Ectodermal cell (in vitro differentiated cells): ENCODE results near the gene UBN2.
"Not testable (repeated sequence)": the region's sequence is repeated elsewhere in the genome, so short reads cannot be mapped to it uniquely, and the experiment has no call there.

Experiments used
- H3K27ac ChIP-seq: 2 replicates; pipeline ENCODE4 v1.7.0; 2013; ENCODE audit warnings: mild to moderate bottlenecking, low read depth, low read length; ENCODE audit not compliant: insufficient read depth, poor library complexity, severe bottlenecking
- H3K27me3 ChIP-seq: 2 replicates; pipeline ENCODE4 v1.7.0; 2013; ENCODE audit warnings: mild to moderate bottlenecking, low read length; ENCODE audit not compliant: insufficient read depth, control insufficient read depth, poor library complexity, severe bottlenecking
- H3K36me3 ChIP-seq: one replicate; pipeline ENCODE4 v1.7.0; 2013; ENCODE audit warnings: low read length; ENCODE audit not compliant: control insufficient read depth, insufficient read depth
- H3K4me1 ChIP-seq: one replicate; pipeline ENCODE4 v1.7.0; 2013; ENCODE audit warnings: low read length; ENCODE audit not compliant: control insufficient read depth, insufficient read depth
- H3K4me3 ChIP-seq: 2 replicates; pipeline ENCODE4 v1.7.0; 2013; ENCODE audit warnings: low read depth, low read length, control low read depth; ENCODE audit not compliant: insufficient read depth
- H3K9me3 ChIP-seq: 2 replicates; pipeline ENCODE4 v1.7.0; 2013; ENCODE audit warnings: mild to moderate bottlenecking, low read length, moderate library complexity; ENCODE audit not compliant: control insufficient read depth
- WGBS, 2 experiments: methylation state at CpG; one replicate each; pipeline ENCODE4 v1.1.7; 2013; ENCODE audit warnings: missing lambda C conversion rate in 2 of 2; 5-methylcytosine and 5-hydroxymethylcytosine counted together

UBN2 gene

DNA sequence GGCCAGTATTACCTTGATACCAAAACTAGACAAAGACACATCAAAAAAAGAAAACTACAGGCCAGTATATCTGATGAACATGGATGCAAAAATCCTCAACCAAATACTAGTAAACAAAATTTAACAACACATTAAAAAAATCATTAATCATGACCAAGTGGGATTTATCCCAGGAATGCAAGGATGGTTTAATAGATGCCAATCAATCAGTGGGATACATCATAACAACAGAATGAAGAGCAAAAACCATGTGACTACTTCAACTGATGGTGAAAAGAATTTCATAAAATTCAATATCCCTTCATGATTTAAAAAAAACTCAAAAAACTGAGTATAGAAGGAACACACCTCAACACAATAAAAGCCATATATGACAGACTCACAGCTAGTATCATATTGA lies 25.2 kb upstream of the UBN2 start:
- Histone ChIP-seq H3K36me3 (no peaks in the 10 kb centered on the region), H3K27me3 (no peaks in the 10 kb centered on the region), H3K27ac (no peak overlapping the region), H3K9me3 (no peaks in the 10 kb centered on the region), H3K4me1 (no peaks in the 10 kb centered on the region), H3K4me3 (no peak overlapping the region)

DNA sequence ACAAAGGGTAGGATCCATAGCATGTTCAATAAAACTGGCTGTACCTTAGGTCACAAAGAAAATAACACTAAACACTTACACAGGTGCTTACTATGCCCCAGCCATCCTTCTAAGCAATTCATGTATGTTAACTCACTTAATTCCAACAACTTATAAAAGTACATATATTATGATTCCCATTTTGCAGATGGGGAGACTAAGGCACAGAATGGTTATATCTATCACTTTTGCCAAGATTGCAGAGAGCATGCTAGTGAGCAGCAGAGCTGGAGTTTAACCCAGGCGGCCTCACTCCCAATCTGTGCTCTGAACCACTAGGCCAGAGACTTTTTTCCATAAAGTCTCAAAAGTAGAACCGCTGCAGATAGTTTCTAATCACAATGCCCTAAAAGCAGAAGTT lies 18.9 kb upstream of the UBN2 start:
- H3K27me3 ChIP-seq, result no peaks in the 10 kb centered on the region
- H3K9me3 ChIP-seq, result no peaks in the 10 kb centered on the region
- 92 to 98% methylated on average over 2 of the region's 2 CpGs for WGBS, 2 experiments
- H3K4me3 ChIP-seq, result no peak overlapping the region
- H3K4me1 ChIP-seq, result no peaks in the 10 kb centered on the region
- no peaks in the 10 kb centered on the region for H3K36me3 ChIP-seq
- H3K27ac ChIP-seq, result no peak overlapping the region

DNA sequence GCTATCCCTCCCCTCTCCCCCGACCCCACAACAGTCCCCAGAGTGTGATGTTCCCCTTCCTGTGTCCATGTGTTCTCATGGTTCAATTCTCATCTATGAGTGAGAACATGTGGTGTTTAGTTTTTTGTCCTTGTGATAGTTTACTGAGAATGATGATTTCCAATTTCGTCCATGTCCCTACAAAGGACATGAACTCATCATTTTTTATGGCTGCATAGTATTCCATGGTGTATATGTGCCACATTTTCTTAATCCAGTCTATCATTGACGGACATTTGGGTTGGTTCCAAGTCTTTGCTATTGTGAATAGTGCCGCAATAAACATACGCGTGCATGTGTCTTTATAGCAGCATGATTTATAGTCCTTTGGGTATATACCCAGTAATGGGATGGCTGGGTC lies 17.5 kb upstream of the UBN2 start:
- 93 to 100% methylated on average over 1 of the region's 6 CpGs for WGBS, 2 experiments

DNA sequence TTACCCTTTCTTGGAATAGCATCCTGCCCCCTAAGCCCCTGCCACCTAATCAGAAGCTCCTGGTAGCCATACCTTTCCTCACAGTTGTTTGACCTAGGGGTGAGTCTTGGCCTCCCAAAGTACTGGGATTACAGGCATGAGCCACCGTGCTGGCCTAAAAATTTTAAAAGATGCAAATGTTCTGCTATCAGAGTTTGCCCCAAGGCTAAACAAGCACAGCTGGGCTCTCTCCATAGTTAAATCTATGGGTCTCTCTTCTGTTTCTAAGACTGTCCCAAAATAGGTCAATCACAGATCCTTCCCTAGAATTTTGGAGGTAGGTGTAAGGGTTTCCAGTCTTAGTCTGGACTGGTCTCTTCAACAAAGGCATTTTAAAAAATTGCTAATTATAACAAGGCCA lies 12.9 kb upstream of the UBN2 start:
- Histone ChIP-seq H3K4me3 (no peak overlapping the region), H3K4me1 (no peaks in the 10 kb centered on the region), H3K27me3 (no peaks in the 10 kb centered on the region), H3K36me3 (no peaks in the 10 kb centered on the region), H3K9me3 (no peaks in the 10 kb centered on the region), H3K27ac (no peak overlapping the region)
- 71 to 74% methylated on average over 1 of the region's 1 CpG for WGBS, 2 experiments

More for the DNA sequence above, 17.5 kb upstream of the UBN2 start:
- H3K9me3 ChIP-seq, H3K4me3 ChIP-seq, H3K27ac ChIP-seq, H3K27me3 ChIP-seq, H3K36me3 ChIP-seq, H3K4me1 ChIP-seq: not testable (repeated sequence)

DNA sequence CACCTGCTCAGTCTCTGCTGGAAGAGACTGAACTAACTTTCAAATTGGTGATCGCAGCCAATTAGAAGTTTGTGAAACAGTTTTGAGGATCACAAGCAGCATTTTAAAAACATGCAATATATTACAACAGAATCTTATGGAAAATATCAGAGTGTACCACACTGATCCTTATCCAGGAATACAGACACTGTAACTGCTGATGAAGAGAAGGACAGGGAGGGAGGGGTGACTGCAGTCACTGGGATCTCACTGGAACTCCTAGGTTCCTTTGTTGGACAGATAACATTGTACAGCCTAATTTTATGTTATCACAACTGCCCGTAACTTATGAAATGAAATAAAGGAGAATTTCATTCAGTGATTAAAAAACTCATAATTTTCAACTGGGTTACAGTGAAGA lies 6.8 kb upstream of the UBN2 start:
- H3K4me3 ChIP-seq, result no peak overlapping the region
- no peaks in the 10 kb centered on the region for H3K9me3 ChIP-seq
- no peaks in the 10 kb centered on the region for H3K36me3 ChIP-seq
- no peaks in the 10 kb centered on the region for H3K27me3 ChIP-seq
- no peak overlapping the region for H3K27ac ChIP-seq
- 80 to 88% methylated on average over 2 of the region's 2 CpGs for WGBS, 2 experiments
- H3K4me1 ChIP-seq, result no peaks in the 10 kb centered on the region

DNA sequence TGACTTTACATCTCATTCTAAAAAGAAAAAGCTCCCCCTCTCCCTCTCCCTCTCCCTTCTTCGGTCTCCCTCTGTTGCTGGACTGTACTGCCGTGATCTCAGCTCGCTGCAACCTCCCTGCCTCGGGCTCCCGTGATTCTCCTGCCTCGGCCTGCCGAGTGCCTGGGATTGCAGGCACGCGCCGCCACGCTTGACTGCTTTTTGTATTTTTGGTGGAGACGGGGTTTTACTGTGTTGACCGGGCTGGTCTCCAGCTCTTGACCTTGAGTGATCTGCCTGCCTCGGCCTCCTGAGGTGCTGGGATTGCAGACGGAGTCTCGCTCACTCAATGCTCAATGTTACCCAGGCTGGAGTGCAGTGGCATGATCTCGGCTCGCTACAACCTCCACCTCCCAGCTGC lies 6.2 kb upstream of the UBN2 start:
- 92 to 93% methylated on average over 18 of the region's 18 CpGs for WGBS, 2 experiments
- H3K36me3 ChIP-seq, result not testable (repeated sequence)

DNA sequence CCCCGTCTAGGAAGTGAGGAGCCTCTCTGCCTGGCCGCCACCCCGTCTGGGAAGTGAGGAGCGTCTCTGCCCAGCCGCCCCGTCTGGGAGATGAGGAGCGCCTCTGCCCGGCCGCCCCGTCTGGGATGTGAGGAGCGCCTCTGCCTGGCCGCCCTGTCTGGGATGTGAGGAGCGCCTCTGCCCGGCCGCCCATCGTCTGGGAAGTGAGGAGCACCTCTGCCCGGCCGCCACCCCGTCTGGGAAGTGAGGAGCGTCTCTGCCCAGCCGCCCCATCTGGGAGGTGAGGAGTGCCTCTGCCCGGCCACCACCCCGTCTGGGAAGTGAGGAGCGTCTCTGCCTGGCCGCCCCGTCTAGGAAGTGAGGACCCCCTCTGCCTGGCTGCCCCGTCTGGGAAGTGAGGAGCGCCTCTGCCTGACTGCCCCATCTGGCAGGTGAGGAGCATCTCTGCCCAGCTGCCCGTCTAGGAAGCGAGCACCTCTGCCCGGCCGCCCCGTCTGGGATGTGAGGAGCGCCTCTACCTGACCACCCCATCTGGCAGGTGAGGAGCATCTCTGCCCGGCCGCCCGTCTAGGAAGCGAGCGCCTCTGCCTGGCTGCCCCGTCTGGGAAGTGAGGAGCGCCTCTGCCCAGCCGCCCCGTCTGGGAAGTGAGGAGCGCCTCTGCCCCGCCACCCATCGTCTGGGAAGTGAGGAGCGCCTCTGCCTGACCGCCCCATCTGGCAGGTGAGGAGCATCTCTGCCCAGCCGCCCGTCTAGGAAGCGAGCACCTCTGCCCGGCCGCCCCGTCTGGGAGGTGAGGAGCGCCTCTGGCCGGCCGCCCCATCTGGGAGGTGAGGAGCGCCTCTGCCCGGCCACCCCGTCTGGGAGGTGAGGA lies 5.5 kb upstream of the UBN2 start:
- not testable (repeated sequence) for H3K36me3 ChIP-seq, H3K4me1 ChIP-seq, H3K4me3 ChIP-seq, H3K27ac ChIP-seq, H3K9me3 ChIP-seq, H3K27me3 ChIP-seq
- WGBS, 2 experiments, result 96% methylated on average over 60 of the region's 60 CpGs

More for the DNA sequence above, 6.2 kb upstream of the UBN2 start:
- H3K4me1 ChIP-seq, H3K4me3 ChIP-seq, H3K9me3 ChIP-seq, H3K27ac ChIP-seq, H3K27me3 ChIP-seq: not testable (repeated sequence)

DNA sequence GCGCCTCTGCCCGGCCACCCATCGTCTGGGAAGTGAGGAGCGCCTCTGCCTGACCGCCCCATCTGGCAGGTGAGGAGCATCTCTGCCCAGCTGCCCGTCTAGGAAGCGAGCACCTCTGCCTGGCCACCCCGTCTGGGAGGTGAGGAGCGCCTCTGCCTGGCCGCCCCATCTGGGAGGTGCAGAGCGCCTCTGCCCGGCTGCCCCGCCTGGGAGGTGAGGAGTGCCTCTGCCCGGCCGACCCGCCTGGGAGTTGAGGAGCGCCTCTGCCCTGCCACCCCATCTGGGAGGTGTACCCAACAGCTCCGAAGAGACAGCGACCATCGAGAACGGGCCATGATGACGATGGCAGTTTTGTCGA lies 4.9 kb upstream of the UBN2 start:
- not testable (repeated sequence) for H3K36me3 ChIP-seq, H3K27ac ChIP-seq, H3K9me3 ChIP-seq, H3K27me3 ChIP-seq, H3K4me1 ChIP-seq, H3K4me3 ChIP-seq
- 96% methylated on average over 23 of the region's 23 CpGs for WGBS, 2 experiments

DNA sequence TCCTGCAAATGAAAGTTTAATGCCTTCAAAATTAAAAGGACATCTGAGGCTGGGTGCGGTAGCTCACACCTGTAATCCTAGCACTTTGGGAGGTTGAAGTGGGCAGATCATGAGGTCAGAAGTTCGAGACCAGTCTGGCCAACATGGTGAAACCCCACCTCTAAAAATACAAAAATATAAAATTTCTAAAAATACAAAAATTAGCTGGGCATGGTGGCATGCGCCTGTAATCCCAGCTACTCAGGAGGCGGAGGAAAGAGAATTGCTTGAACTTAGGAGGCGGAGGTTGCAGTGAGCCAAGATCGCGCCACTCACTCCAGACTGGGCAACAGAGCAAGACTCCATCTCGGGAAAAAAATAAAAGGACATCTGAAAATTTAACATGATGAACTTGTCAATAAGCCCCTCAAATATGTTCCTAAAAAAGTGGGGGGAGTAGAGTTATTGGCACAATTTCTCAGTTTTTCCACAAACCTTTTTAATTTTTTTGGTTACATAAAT lies 4.0 kb upstream of the UBN2 start:
- 88 to 94% methylated on average over 8 of the region's 8 CpGs for WGBS, 2 experiments
- not testable (repeated sequence) for H3K9me3 ChIP-seq, H3K27ac ChIP-seq, H3K27me3 ChIP-seq, H3K4me1 ChIP-seq, H3K4me3 ChIP-seq, H3K36me3 ChIP-seq

DNA sequence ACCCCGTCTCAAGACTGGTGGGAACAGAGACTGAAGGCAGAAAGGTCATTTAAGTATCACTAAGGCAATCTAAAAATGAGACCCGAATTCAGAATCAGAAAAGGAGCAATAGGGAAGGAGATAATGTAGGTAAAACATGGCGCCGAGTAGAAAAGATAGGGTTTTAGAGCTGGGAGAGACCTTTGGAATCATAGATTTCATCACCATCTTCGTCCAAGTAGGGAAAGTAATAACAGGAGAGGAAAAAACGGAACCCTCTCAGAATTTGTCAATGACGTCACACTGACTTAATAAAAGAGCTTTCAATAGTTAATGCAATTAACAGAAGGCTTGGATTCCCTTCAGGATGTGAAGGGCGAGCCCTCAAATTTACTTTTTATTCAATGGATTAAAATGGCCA lies 1.0 kb upstream of the UBN2 start:
- no peaks in the 10 kb centered on the region for H3K9me3 ChIP-seq
- H3K27me3 ChIP-seq, result no peaks in the 10 kb centered on the region
- 89% methylated on average over 8 of the region's 8 CpGs for WGBS, 2 experiments
- no peaks in the 10 kb centered on the region for H3K4me1 ChIP-seq
- H3K4me3 ChIP-seq, result peak overlapping the region; percentile 83
- no peaks in the 10 kb centered on the region for H3K36me3 ChIP-seq
- H3K27ac ChIP-seq, result no peak overlapping the region

DNA sequence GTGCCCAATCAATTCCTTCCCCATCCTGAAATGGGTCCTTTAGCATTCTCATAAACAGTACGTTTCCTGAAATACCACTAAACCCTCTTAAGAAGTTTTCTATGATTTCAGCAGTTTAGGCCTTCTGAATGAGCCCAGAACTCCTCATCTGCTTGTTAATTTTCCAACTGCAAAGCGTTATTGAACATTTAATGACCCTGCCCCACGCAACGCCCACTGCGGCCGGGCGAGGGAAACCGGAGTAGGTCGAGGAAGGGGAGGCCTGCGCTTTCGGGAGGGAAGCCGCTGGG lies 608 bp upstream of the UBN2 start:
- 4 to 5% methylated on average over 12 of the region's 12 CpGs for whole genome bisulfite sequencing, 2 experiments
- no peaks in the 10 kb centered on the region for H3K36me3 ChIP-seq
- H3K27me3 ChIP-seq, result no peaks in the 10 kb centered on the region
- no peaks in the 10 kb centered on the region for H3K9me3 ChIP-seq
- H3K4me1 ChIP-seq, result no peaks in the 10 kb centered on the region
- peak overlapping the region; percentile 83 for H3K4me3 ChIP-seq
- peak overlapping the region; percentile 28 for H3K27ac ChIP-seq
